ENCODE measurements around the gene NBPF11.
"Not testable (repeated sequence)": the region's sequence is repeated elsewhere in the genome, so short reads cannot be mapped to it uniquely, and the experiment has no call there.

DNA sequence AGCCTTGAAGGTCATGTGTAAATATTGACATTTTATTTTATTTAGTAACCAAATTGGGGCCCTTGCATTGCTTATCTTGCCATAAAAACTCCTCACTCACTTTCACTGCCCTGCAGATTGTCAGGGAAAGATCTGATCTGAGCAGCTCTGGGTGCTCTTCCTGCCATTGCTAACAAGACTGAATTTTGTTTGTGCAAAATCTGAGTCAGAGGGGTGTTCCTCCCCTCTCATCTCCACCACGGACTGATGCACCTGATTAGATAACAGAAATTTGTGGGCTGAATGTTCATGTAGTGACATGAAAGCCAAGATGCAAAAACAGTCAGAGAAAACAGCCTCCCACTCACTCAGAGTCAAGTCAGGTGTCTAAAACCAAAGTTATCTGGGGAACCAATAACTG, 44.9 kb upstream of the NBPF11 start:
- TF ChIP-seq, protein P1, sequence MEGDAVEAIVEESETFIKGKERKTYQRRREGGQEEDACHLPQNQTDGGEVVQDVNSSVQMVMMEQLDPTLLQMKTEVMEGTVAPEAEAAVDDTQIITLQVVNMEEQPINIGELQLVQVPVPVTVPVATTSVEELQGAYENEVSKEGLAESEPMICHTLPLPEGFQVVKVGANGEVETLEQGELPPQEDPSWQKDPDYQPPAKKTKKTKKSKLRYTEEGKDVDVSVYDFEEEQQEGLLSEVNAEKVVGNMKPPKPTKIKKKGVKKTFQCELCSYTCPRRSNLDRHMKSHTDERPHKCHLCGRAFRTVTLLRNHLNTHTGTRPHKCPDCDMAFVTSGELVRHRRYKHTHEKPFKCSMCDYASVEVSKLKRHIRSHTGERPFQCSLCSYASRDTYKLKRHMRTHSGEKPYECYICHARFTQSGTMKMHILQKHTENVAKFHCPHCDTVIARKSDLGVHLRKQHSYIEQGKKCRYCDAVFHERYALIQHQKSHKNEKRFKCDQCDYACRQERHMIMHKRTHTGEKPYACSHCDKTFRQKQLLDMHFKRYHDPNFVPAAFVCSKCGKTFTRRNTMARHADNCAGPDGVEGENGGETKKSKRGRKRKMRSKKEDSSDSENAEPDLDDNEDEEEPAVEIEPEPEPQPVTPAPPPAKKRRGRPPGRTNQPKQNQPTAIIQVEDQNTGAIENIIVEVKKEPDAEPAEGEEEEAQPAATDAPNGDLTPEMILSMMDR (IDR thresholded peaks at IDR 0.05), result not testable (repeated sequence)
- not testable (repeated sequence) for TF ChIP-seq POLR2AphosphoS5 (IDR thresholded peaks at IDR 0.05; ENCODE audit: insufficient read depth in 1 of 2, low read depth in 1 of 2); POLR2A (IDR thresholded peaks at IDR 0.05)
